WTC11 (cell line): ENCODE results near the gene RPS6KA5. TPM values are rescaled to one million over a fixed set of nuclear protein-coding genes. Genes with fewer than 3 reads are reported as not detected.

Experiments
- ATAC-seq: fragments of 200-7000 bp; cut with Tn5 transposase; 2 replicates; pipeline ENCODE4 v1.10.0; 2021; ENCODE audit warnings: mild to moderate bottlenecking, moderate library complexity
- CTCF ChIA-PET: fragments of 300-600 bp; sonication (Branson Sonifier 250); formaldehyde crosslinking; loops from one replicate; lab custom pipeline; 2021; ENCODE audit warnings: antibody characterized with exemption; lab: Charles Lee
- POLR2A ChIA-PET: fragments of 350-600 bp; sonication (Branson Sonifier 250); formaldehyde crosslinking; loops from one replicate; lab custom pipeline; 2021; ENCODE audit warnings: antibody characterized with exemption; lab: Charles Lee
- DNase-seq: peaks from one replicate; pipeline ENCODE4 v3.0.0; 2021; ENCODE audit warnings: low spot score
- H3K27ac Mint-ChIP-seq: 2 replicates; pipeline ENCODE4 v1.8.0; 2021; ENCODE audit warnings: mixed read lengths
- H3K27me3 Mint-ChIP-seq: 2 replicates; pipeline ENCODE4 v1.8.0; 2021; ENCODE audit warnings: low read depth, mild to moderate bottlenecking, moderate library complexity, mixed read lengths
- H3K36me3 Mint-ChIP-seq: 2 replicates; pipeline ENCODE4 v1.8.0; 2021; ENCODE audit warnings: mixed read lengths
- H3K4me1 Mint-ChIP-seq: 2 replicates; pipeline ENCODE4 v1.8.0; 2022; ENCODE audit warnings: mixed read lengths
- H3K4me3 Mint-ChIP-seq: 2 replicates; pipeline ENCODE4 v1.8.0; 2021; ENCODE audit warnings: mild to moderate bottlenecking, moderate library complexity, mixed read lengths
- H3K9me3 Mint-ChIP-seq: 2 replicates; pipeline ENCODE4 v1.8.0; 2021; ENCODE audit warnings: mixed read lengths
- CBFB ChIP-seq: sonication (generic); formaldehyde crosslinking; IDR thresholded peaks from 2 replicates; pipeline ENCODE4 v1.8.1; 2022; ENCODE audit warnings: mild to moderate bottlenecking, low read depth, missing genetic modification reagents
- CDX4 ChIP-seq: fragments of 250-450 bp; sonication (Bioruptor Pico); IDR thresholded peaks from 2 replicates; pipeline ENCODE4 v1.9.0; 2021; ENCODE audit warnings: moderate library complexity, mild to moderate bottlenecking, inconsistent platforms, borderline replicate concordance
- CREM ChIP-seq: sonication (generic); formaldehyde crosslinking; IDR thresholded peaks from 2 replicates; pipeline ENCODE4 v1.8.1; 2022; ENCODE audit warnings: mild to moderate bottlenecking, missing genetic modification reagents, moderate library complexity
- ELF4 ChIP-seq: sonication (generic); formaldehyde crosslinking; IDR thresholded peaks from 2 replicates; pipeline ENCODE4 v1.8.1; 2022; ENCODE audit warnings: low read depth, mild to moderate bottlenecking, moderate library complexity, missing genetic modification reagents
- FOXP1 ChIP-seq: sonication (generic); formaldehyde crosslinking; IDR thresholded peaks from 2 replicates; pipeline ENCODE4 v1.8.0; 2022; ENCODE audit warnings: missing genetic modification reagents, mild to moderate bottlenecking, moderate library complexity, borderline replicate concordance
- GTF2I ChIP-seq: fragments of 250-450 bp; sonication (Bioruptor Pico); conservative IDR thresholded peaks from 2 replicates; pipeline ENCODE4 v1.4.0; 2021; ENCODE audit warnings: mild to moderate bottlenecking
- HMGXB4 ChIP-seq: sonication (generic); formaldehyde crosslinking; IDR thresholded peaks from 2 replicates; pipeline ENCODE4 v1.8.1; 2023; ENCODE audit warnings: mild to moderate bottlenecking, moderate library complexity, missing genetic modification reagents
- IRF2 ChIP-seq: sonication (generic); formaldehyde crosslinking; IDR thresholded peaks from 2 replicates; pipeline ENCODE4 v1.8.0; 2022; ENCODE audit warnings: low read depth, missing genetic modification reagents, borderline replicate concordance
- JAZF1 ChIP-seq: fragments of 250-450 bp; sonication (Bioruptor Pico); IDR thresholded peaks from 2 replicates; pipeline ENCODE4 v1.9.0; 2021; ENCODE audit warnings: moderate library complexity, mild to moderate bottlenecking, inconsistent platforms
- KAT7 ChIP-seq: sonication (generic); formaldehyde crosslinking; IDR thresholded peaks from 2 replicates; pipeline ENCODE4 v1.8.1; 2023; ENCODE audit warnings: missing genetic modification reagents, mild to moderate bottlenecking, borderline replicate concordance
- NR3C1 ChIP-seq: sonication (generic); formaldehyde crosslinking; conservative IDR thresholded peaks from 2 replicates; pipeline ENCODE4 v1.8.1; 2023; ENCODE audit warnings: low read depth, mild to moderate bottlenecking, missing genetic modification reagents
- OVOL2 ChIP-seq: fragments of 250-450 bp; sonication (Bioruptor Pico); IDR thresholded peaks from 2 replicates; pipeline ENCODE4 v1.9.0; 2021; ENCODE audit warnings: mild to moderate bottlenecking, borderline replicate concordance
- PRDM15 ChIP-seq: sonication (generic); formaldehyde crosslinking; IDR thresholded peaks from 2 replicates; pipeline ENCODE4 v1.8.0; 2022; ENCODE audit warnings: missing genetic modification reagents
- PREB ChIP-seq: sonication (generic); formaldehyde crosslinking; IDR thresholded peaks from 2 replicates; pipeline ENCODE4 v1.8.1; 2022; ENCODE audit warnings: mild to moderate bottlenecking, missing genetic modification reagents, moderate library complexity, borderline replicate concordance
- PRRX2 ChIP-seq: fragments of 250-450 bp; sonication (Bioruptor Pico); IDR thresholded peaks from 2 replicates; pipeline ENCODE4 v1.8.0; 2021; ENCODE audit warnings: mild to moderate bottlenecking
- SOX15 ChIP-seq: fragments of 250-450 bp; sonication (Bioruptor Pico); IDR thresholded peaks from 2 replicates; pipeline ENCODE4 v1.9.0; 2021; ENCODE audit warnings: mild to moderate bottlenecking
- SP1 ChIP-seq: sonication (generic); formaldehyde crosslinking; conservative IDR thresholded peaks from 2 replicates; pipeline ENCODE4 v1.8.1; 2022; ENCODE audit warnings: missing genetic modification reagents
- USF1 ChIP-seq: sonication (generic); formaldehyde crosslinking; IDR thresholded peaks from 2 replicates; pipeline ENCODE4 v1.8.0; 2022; ENCODE audit warnings: mild to moderate bottlenecking, missing genetic modification reagents
- ZNF121 ChIP-seq: sonication (generic); formaldehyde crosslinking; IDR thresholded peaks from 2 replicates; pipeline ENCODE4 v1.8.0; 2023; ENCODE audit warnings: missing genetic modification reagents
- ZNF138 ChIP-seq: sonication (generic); formaldehyde crosslinking; conservative IDR thresholded peaks from 2 replicates; pipeline ENCODE4 v1.8.1; 2022; ENCODE audit warnings: mild to moderate bottlenecking, moderate library complexity, missing genetic modification reagents
- ZNF232 ChIP-seq: sonication (generic); formaldehyde crosslinking; IDR thresholded peaks from 2 replicates; pipeline ENCODE4 v1.8.0; 2022; ENCODE audit warnings: mild to moderate bottlenecking, missing genetic modification reagents
- ZNF512 ChIP-seq: sonication (generic); formaldehyde crosslinking; IDR thresholded peaks from 2 replicates; pipeline ENCODE4 v1.8.1; 2022; ENCODE audit warnings: missing genetic modification reagents, borderline replicate concordance
- total RNA-seq: library from RNA; stranded (reverse); gene quantifications from 3 replicates; pipeline ENCODE4 v1.2.3, GENCODE V29; 2021
- TF ChIP-seq, protein P1 (sequence below): sonication (generic); formaldehyde crosslinking; conservative IDR thresholded peaks from 2 replicates; pipeline ENCODE4 v1.8.1; 2022; ENCODE audit warnings: mild to moderate bottlenecking, missing genetic modification reagents
- TF ChIP-seq, protein P2 (sequence below): sonication (generic); formaldehyde crosslinking; IDR thresholded peaks from 2 replicates; pipeline ENCODE4 v1.8.1; 2022; ENCODE audit warnings: low read depth, missing genetic modification reagents, borderline replicate concordance

RPS6KA5 gene
- total RNA-seq, 1 experiment from 2014 or later: 5.2 TPM

DNA sequence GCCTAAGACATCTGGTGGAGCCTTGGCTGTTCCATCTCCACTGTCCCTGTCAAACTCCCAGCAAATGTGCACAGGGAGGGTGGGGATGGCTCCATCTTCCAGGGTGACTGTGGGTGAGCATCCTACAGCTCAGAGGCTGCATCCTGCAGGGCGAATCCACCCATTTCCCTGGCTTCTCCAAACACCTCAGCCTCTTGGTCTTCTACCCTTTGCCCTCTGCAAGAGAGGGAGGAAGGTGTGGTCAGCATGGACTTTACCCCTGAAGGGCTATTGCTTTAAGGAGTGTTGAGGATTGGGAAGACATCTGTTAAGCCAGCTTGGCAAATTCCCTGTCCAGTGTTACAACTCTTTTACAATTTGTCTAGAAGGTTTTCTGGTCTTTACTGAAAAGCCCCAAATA, 30.3 kb upstream of the RPS6KA5 start:
- no peak overlapping the region for H3K27ac Mint-ChIP-seq
- DNase-seq: no peak
- H3K27me3 Mint-ChIP-seq: no peaks in the 10 kb centered on the region
- POLR2A ChIA-PET: no interaction called here
- H3K4me3 Mint-ChIP-seq: no peak overlapping the region
- H3K36me3 Mint-ChIP-seq: no peaks in the 10 kb centered on the region
- CTCF ChIA-PET: no interaction called here
- TF ChIP-seq SOX15 (CRISPR knock-in tag) (no peak), GTF2I (CRISPR knock-in tag) (no peak), FOXP1 (no peak), JAZF1 (no peak), USF1 (CRISPR knock-in tag) (no peak), ZNF121 (CRISPR knock-in tag) (no peak), HMGXB4 (CRISPR knock-in tag) (no peak), CREM (CRISPR knock-in tag) (no peak), CBFB (no peak), PREB (CRISPR knock-in tag) (no peak), OVOL2 (no peak), ZNF512 (no peak), PRRX2 (CRISPR knock-in tag) (no peak), PRDM15 (CRISPR knock-in tag) (no peak)
- TF ChIP-seq, protein P1, sequence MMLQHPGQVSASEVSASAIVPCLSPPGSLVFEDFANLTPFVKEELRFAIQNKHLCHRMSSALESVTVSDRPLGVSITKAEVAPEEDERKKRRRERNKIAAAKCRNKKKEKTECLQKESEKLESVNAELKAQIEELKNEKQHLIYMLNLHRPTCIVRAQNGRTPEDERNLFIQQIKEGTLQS: no peak
- H3K9me3 Mint-ChIP-seq: no peaks in the 10 kb centered on the region
- no peak for ATAC-seq
- H3K4me1 Mint-ChIP-seq: no peaks in the 10 kb centered on the region

- H3K27me3 Mint-ChIP-seq: no peaks in the 10 kb centered on the region
- no peak overlapping the region for H3K4me3 Mint-ChIP-seq
- no peaks in the 10 kb centered on the region for H3K9me3 Mint-ChIP-seq
- no peak for DNase-seq
- no peaks in the 10 kb centered on the region for H3K36me3 Mint-ChIP-seq
- ChIA-PET POLR2A (no interaction called here), CTCF (no interaction called here)
- H3K27ac Mint-ChIP-seq: no peak overlapping the region
- H3K4me1 Mint-ChIP-seq: no peaks in the 10 kb centered on the region
- ATAC-seq: no peak
- TF ChIP-seq, protein P2, sequence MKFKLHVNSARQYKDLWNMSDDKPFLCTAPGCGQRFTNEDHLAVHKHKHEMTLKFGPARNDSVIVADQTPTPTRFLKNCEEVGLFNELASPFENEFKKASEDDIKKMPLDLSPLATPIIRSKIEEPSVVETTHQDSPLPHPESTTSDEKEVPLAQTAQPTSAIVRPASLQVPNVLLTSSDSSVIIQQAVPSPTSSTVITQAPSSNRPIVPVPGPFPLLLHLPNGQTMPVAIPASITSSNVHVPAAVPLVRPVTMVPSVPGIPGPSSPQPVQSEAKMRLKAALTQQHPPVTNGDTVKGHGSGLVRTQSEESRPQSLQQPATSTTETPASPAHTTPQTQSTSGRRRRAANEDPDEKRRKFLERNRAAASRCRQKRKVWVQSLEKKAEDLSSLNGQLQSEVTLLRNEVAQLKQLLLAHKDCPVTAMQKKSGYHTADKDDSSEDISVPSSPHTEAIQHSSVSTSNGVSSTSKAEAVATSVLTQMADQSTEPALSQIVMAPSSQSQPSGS (CRISPR knock-in tag): no peak
- TF ChIP-seq KAT7 (CRISPR knock-in tag) (no peak), IRF2 (CRISPR knock-in tag) (no peak), SOX15 (CRISPR knock-in tag) (no peak), SP1 (no peak), NR3C1 (CRISPR knock-in tag) (no peak), ZNF138 (CRISPR knock-in tag) (no peak), CDX4 (CRISPR knock-in tag) (no peak), USF1 (CRISPR knock-in tag) (no peak), GTF2I (CRISPR knock-in tag) (no peak), ELF4 (CRISPR knock-in tag) (no peak), JAZF1 (no peak), ZNF232 (CRISPR knock-in tag) (no peak), CREM (CRISPR knock-in tag) (no peak)
Observed at GRCh38 chr14:91089958-91090535, 29.6 kb upstream of the RPS6KA5 start.
